ENCODE measurements around the gene HTR3E. TPM values are rescaled to one million over a fixed set of nuclear protein-coding genes. Genes with fewer than 3 reads are reported as not detected.

The HTR3E gene
- total RNA-seq, 1 donor from 2014 or later, result not detected

DNA sequence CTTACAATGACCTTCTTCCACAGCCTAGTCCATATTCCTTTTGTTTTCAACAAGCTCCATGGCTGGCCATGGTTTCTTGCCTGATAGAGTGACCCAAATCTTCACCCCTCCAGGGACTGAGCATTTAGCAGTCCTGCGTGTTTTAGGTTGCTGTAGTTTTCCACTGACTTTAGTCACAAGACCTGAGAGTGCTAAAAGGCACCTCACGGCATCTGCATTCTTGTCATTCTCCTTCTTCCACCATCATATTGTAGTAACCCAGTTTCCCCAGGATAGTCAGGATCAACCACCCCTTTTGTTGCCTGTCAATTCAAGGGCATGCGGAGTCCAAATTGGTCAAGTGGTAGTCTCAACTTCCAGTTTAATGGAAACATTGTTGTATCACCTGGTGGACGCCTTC lies 23.2 kb upstream of the HTR3E start:
- no peak for DNase-seq (ENCODE audit: low spot score)
- Mint-ChIP-seq H3K36me3 (no peaks in the 10 kb centered on the region), H3K27ac (no peak overlapping the region), H3K4me1 (no peaks in the 10 kb centered on the region), H3K27me3 (ENCODE audit: insufficient read depth, low read depth) (peaks cover 4% of the 10 kb centered on the region), H3K9me3 (peaks cover 6% of the 10 kb centered on the region), H3K4me3 (no peak overlapping the region)
- TF ChIP-seq, protein P1, sequence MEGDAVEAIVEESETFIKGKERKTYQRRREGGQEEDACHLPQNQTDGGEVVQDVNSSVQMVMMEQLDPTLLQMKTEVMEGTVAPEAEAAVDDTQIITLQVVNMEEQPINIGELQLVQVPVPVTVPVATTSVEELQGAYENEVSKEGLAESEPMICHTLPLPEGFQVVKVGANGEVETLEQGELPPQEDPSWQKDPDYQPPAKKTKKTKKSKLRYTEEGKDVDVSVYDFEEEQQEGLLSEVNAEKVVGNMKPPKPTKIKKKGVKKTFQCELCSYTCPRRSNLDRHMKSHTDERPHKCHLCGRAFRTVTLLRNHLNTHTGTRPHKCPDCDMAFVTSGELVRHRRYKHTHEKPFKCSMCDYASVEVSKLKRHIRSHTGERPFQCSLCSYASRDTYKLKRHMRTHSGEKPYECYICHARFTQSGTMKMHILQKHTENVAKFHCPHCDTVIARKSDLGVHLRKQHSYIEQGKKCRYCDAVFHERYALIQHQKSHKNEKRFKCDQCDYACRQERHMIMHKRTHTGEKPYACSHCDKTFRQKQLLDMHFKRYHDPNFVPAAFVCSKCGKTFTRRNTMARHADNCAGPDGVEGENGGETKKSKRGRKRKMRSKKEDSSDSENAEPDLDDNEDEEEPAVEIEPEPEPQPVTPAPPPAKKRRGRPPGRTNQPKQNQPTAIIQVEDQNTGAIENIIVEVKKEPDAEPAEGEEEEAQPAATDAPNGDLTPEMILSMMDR (IDR thresholded peaks at IDR 0.05), result no peak
- no peak for TF ChIP-seq EZH2phosphoT487 (IDR thresholded peaks at IDR 0.05)
- TF ChIP-seq EZH2 (IDR thresholded peaks at IDR 0.05), result no peak
- H3K27me3 ChIP-seq, result no peaks in the 10 kb centered on the region
- no peaks in the 10 kb centered on the region for H3K9me3 ChIP-seq (ENCODE audit: low read depth)
- no peak overlapping the region for H2AFZ ChIP-seq (replicated peaks)
- H3K79me2 ChIP-seq (ENCODE audit: low read depth), result no peaks in the 10 kb centered on the region
- no peaks in the 10 kb centered on the region for H3F3A ChIP-seq (ENCODE audit: low read depth)
- no peaks in the 10 kb centered on the region for H3K36me3 ChIP-seq
- no peaks in the 10 kb centered on the region for H3K4me1 ChIP-seq
- H3K4me3 ChIP-seq, result no peak overlapping the region
- no peak overlapping the region for H3K4me2 ChIP-seq
- H3K27ac ChIP-seq, result no peak overlapping the region
- no peak overlapping the region for H3K9ac ChIP-seq
- no peaks in the 10 kb centered on the region for H4K20me1 ChIP-seq (ENCODE audit: low read depth)

DNA sequence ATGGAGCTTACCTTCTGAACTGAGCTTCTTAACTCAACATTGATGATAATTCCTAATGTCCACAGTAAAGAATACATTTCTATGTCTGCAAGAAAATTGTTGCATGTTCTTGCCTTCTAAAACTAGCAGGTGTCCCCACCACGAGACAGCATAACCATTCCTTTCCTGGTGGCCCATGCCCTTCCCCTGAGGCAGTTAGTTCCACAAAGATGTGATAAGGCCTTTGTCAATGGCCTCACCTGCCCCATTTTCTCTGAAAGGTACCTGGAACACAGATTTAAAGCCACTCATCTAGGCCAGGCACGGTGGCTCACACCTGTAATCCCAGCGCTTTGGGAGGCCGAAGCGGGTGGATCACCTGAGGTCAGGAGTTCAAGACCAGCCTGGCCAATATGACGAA lies 21.0 kb upstream of the HTR3E start:
- peaks cover 2% of the 10 kb centered on the region for H3K9me3 Mint-ChIP-seq
- H3K27ac Mint-ChIP-seq, result no peak overlapping the region
- no peaks in the 10 kb centered on the region for H3K4me1 Mint-ChIP-seq
- H4K20me1 ChIP-seq (ENCODE audit: low read depth), result no peaks in the 10 kb centered on the region
- no peaks in the 10 kb centered on the region for H3K36me3 ChIP-seq
- H3K4me2 ChIP-seq, result no peak overlapping the region
- H3K36me3 Mint-ChIP-seq, result no peaks in the 10 kb centered on the region
- no peak for TF ChIP-seq EZH2 (IDR thresholded peaks at IDR 0.05)
- TF ChIP-seq, protein P1 (IDR thresholded peaks at IDR 0.05), result no peak
- no peak for TF ChIP-seq EZH2phosphoT487 (IDR thresholded peaks at IDR 0.05)
- no peak overlapping the region for H2AFZ ChIP-seq (replicated peaks)
- no peaks in the 10 kb centered on the region for H3K79me2 ChIP-seq (ENCODE audit: low read depth)
- no peaks in the 10 kb centered on the region for H3K27me3 ChIP-seq
- H3K4me3 ChIP-seq, result no peak overlapping the region
- no peaks in the 10 kb centered on the region for H3K9me3 ChIP-seq (ENCODE audit: low read depth)
- peaks cover 4% of the 10 kb centered on the region for H3K27me3 Mint-ChIP-seq (ENCODE audit: insufficient read depth, low read depth)
- no peak overlapping the region for H3K27ac ChIP-seq
- no peak overlapping the region for H3K4me3 Mint-ChIP-seq
- DNase-seq (ENCODE audit: low spot score), result no peak
- no peaks in the 10 kb centered on the region for H3K4me1 ChIP-seq
- no peaks in the 10 kb centered on the region for H3F3A ChIP-seq (ENCODE audit: low read depth)
- no peak overlapping the region for H3K9ac ChIP-seq

DNA sequence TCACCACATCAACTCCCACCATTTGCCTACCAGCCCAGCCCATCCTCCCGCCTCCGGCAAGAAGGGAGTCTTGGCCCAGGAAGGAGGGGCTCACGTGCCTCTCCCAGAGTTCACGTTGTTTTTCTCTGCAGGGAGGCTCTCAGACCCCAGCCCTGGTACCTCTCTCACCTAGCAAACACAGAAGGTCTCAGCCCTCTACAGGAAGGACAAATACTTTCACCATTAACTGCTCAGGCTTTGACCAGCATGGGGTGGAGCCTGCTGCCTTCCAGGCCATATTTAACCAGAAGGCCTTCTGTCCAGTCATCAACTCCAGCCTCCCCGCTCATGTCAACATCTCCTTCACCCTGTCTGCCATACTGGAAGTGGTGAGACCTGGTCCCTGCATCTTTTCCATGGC lies 19.0 kb upstream of the HTR3E start:
- Histone ChIP-seq H4K20me1 (ENCODE audit: low read depth) (no peaks in the 10 kb centered on the region), H3F3A (ENCODE audit: low read depth) (no peaks in the 10 kb centered on the region), H3K27ac (no peak overlapping the region), H3K9ac (no peak overlapping the region), H3K36me3 (no peaks in the 10 kb centered on the region), H3K27me3 (no peaks in the 10 kb centered on the region), H3K4me3 (no peak overlapping the region), H3K9me3 (ENCODE audit: low read depth) (no peaks in the 10 kb centered on the region), H3K4me1 (no peaks in the 10 kb centered on the region), H2AFZ (replicated peaks) (peak overlapping the region; percentile 42), H3K79me2 (ENCODE audit: low read depth) (no peaks in the 10 kb centered on the region), H3K4me2 (no peak overlapping the region)
- H3K27me3 Mint-ChIP-seq (ENCODE audit: insufficient read depth, low read depth), result peaks cover 8% of the 10 kb centered on the region
- no peak for DNase-seq (ENCODE audit: low spot score)
- peak overlapping the region; percentile 50 for H3K27ac Mint-ChIP-seq
- H3K9me3 Mint-ChIP-seq, result no peaks in the 10 kb centered on the region
- no peaks in the 10 kb centered on the region for H3K4me1 Mint-ChIP-seq
- H3K36me3 Mint-ChIP-seq, result no peaks in the 10 kb centered on the region
- H3K4me3 Mint-ChIP-seq, result no peak overlapping the region
- TF ChIP-seq, protein P1 (IDR thresholded peaks at IDR 0.05), result no peak
- TF ChIP-seq EZH2phosphoT487 (IDR thresholded peaks at IDR 0.05), result no peak
- TF ChIP-seq EZH2 (IDR thresholded peaks at IDR 0.05), result no peak

Measured in neural progenitor cell (in vitro differentiated cells).